ENCODE data around the gene IL22RA2. TPM values are rescaled to one million over a fixed set of nuclear protein-coding genes. Genes with fewer than 3 reads are reported as not detected.

The IL22RA2 gene
- total RNA-seq, 6 experiments from 2014 or later: not detected

DNA sequence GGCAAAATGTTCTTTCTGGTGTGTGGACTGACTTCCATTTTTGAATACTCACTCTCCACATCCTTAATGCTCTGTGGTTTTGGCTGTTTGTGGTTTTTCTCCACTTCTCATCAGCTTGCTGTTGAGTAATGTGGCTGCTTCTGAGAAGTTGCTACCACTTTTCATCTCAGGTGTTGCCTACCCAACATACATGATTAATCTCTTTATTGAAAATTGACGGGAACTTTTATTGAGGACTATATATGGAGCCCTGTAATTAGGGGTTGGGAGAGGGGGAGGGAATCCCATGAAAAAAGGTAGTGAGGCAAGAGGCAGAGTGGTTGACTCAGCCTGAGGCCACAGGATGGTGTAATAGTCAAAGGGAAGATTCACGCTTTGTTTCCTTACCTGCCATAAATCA, 17.6 kb downstream of the IL22RA2 start:
- TF ChIP-seq, protein P1, sequence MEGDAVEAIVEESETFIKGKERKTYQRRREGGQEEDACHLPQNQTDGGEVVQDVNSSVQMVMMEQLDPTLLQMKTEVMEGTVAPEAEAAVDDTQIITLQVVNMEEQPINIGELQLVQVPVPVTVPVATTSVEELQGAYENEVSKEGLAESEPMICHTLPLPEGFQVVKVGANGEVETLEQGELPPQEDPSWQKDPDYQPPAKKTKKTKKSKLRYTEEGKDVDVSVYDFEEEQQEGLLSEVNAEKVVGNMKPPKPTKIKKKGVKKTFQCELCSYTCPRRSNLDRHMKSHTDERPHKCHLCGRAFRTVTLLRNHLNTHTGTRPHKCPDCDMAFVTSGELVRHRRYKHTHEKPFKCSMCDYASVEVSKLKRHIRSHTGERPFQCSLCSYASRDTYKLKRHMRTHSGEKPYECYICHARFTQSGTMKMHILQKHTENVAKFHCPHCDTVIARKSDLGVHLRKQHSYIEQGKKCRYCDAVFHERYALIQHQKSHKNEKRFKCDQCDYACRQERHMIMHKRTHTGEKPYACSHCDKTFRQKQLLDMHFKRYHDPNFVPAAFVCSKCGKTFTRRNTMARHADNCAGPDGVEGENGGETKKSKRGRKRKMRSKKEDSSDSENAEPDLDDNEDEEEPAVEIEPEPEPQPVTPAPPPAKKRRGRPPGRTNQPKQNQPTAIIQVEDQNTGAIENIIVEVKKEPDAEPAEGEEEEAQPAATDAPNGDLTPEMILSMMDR (IDR thresholded peaks at IDR 0.05): no peak
- TF ChIP-seq POLR2A (IDR thresholded peaks at IDR 0.05): no peak
- no peaks in the 10 kb centered on the region for H3K36me3 ChIP-seq
- intact Hi-C loops (cut with DNase I): no loop called here
- H3K9me3 ChIP-seq: no peaks in the 10 kb centered on the region
- ATAC-seq (peak; percentile 29 to 48 (median 42)), DNase-seq (no peak)
- no peaks in the 10 kb centered on the region for H3K4me1 ChIP-seq
- H3K4me3 ChIP-seq: no peak overlapping the region
- 51% methylated on average over 2 of the region's 2 CpGs for WGBS (ENCODE audit: insufficient coverage, low coverage, low lambda C conversion rate, missing lambda C conversion rate)
- H3K27me3 ChIP-seq: no peaks in the 10 kb centered on the region
- H3K27ac ChIP-seq: no peak overlapping the region

DNA sequence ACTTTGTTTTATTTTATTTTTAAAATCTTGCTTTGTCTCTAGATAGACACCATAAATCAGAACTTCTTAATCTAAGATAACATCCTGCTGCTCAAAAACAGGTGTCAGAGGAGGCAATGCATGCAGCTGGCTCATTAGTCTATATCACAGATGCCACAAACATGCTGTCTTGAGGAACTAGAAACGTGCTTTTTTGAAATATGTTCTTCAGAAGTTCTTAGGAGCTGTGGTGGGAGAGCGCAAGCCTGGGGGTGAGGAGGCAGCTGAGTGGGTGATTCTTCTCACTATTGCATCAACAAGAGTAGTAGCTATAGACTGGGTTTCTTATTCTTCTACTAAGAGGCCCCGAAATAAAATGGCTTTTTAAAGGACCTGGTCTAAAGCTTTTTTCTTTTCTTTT, 23.4 kb downstream of the IL22RA2 start:
- Histone ChIP-seq H3K27me3 (no peaks in the 10 kb centered on the region), H3K9me3 (no peaks in the 10 kb centered on the region), H3K4me1 (peaks cover 0 to 5% (median 0%) of the 10 kb centered on the region in 4 donors), H3K4me3 (no peak overlapping the region), H3K27ac (no peak overlapping the region), H3K36me3 (no peaks in the 10 kb centered on the region)
- DNase-seq (no peak), ATAC-seq (no peak)
- 80% methylated on average over 3 of the region's 3 CpGs for WGBS (ENCODE audit: insufficient coverage, low coverage, low lambda C conversion rate, missing lambda C conversion rate)
- intact Hi-C loops (cut with DNase I): no loop called here
- TF ChIP-seq, protein P1 (IDR thresholded peaks at IDR 0.05): no peak
- no peak for TF ChIP-seq POLR2A (IDR thresholded peaks at IDR 0.05)

DNA sequence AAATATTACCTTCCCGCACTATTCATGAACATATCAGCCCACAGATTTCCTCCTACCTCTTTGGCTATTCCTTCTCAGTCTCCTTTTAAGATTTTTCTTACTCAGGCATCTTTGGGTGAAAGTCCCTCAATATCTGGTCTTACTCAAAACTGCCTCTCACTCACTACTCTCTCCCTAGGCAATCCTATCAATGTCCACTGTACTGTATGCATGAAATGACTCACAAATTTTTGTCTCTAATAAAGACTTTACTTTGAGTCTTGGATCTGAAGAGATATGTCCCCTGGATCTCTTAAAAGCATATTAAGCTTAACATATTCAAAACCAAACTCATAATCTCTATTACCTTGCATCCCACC, 24.4 kb downstream of the IL22RA2 start:
- Histone ChIP-seq H3K4me1 (peaks cover 0 to 5% (median 0%) of the 10 kb centered on the region in 4 donors), H3K27me3 (no peaks in the 10 kb centered on the region), H3K36me3 (no peaks in the 10 kb centered on the region), H3K9me3 (no peaks in the 10 kb centered on the region), H3K27ac (no peak overlapping the region), H3K4me3 (no peak overlapping the region)
- DNase-seq (no peak), ATAC-seq (no peak)
- TF ChIP-seq, protein P1 (IDR thresholded peaks at IDR 0.05): no peak
- no peak for TF ChIP-seq POLR2A (IDR thresholded peaks at IDR 0.05)
- 64% methylated on average over 1 of the region's 1 CpG for WGBS (ENCODE audit: insufficient coverage, low coverage, low lambda C conversion rate, missing lambda C conversion rate)
- intact Hi-C loops (cut with DNase I): no loop called here

DNA sequence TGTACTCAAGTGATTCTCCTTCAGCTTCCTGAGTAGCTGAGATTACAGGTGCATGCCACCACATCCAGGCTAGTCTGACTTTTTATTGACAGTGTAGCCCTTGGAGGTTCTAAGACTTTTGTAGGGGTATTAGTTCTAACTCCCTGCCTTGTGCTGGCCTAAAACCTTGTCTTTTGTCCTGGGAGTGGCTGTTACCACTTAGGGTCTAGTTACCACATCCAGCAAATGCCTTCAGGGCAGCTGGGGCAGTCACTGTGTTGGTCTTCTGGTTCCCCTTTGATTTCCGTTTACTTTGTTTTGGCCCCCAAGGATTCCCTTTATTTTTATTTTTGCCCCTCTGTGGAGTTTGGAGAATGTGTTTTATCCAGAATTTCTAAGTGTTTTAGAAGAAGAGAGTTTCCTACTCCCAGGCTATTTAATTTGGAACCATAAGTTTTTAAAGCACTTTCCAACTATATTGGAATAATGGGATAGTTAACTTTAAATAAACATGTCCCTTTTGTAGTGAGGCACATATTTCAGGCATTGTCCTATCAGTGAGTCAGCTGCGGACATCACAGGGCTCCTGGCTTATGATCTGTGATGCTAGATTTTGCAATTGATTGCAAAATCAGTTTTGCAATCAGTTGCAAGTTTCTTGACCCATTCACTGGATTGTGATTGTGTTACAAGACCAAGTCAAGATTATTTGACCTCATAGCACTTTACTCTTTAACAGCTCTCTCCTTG, 25.0 kb downstream of the IL22RA2 start:
- H3K4me1 ChIP-seq: peaks cover 0 to 5% (median 0%) of the 10 kb centered on the region in 4 donors
- intact Hi-C loops (cut with DNase I): no loop called here
- WGBS (ENCODE audit: insufficient coverage, low coverage, low lambda C conversion rate, missing lambda C conversion rate): 50% methylated on average over 2 of the region's 2 CpGs
- peak overlapping the region in 1 of 3 donors; percentile 48 for H3K27ac ChIP-seq
- TF ChIP-seq, protein P1 (IDR thresholded peaks at IDR 0.05): no peak
- no peak for TF ChIP-seq POLR2A (IDR thresholded peaks at IDR 0.05)
- H3K27me3 ChIP-seq: no peaks in the 10 kb centered on the region
- H3K9me3 ChIP-seq: no peaks in the 10 kb centered on the region
- ATAC-seq: peak; percentile 84 to 96 (median 94)
- H3K4me3 ChIP-seq: no peak overlapping the region
- no peaks in the 10 kb centered on the region for H3K36me3 ChIP-seq
- DNase-seq: peak in 2 of 3 donors; percentile 63 to 66
